HEK293 (cell line): Measurements from ENCODE around the gene IGFN1.

ENCODE experiments used
- GFI1B ChIP-seq: fragments of 450-650 bp; formaldehyde crosslinking; IDR thresholded peaks from 2 replicates; pipeline ENCODE4 v1.5.1; 2016; ENCODE audit warnings: missing biosample characterization, missing genetic modification characterization
- HOXC10 ChIP-seq: sonication (generic); formaldehyde crosslinking; IDR thresholded peaks from 2 replicates; pipeline ENCODE4 v1.8.1; 2023; ENCODE audit warnings: mild to moderate bottlenecking, missing genetic modification reagents
- INSM2 ChIP-seq: fragments of 450-650 bp; formaldehyde crosslinking; IDR thresholded peaks from 2 replicates; pipeline ENCODE4 v1.5.1; 2016; ENCODE audit warnings: missing biosample characterization, missing genetic modification characterization
- KLF10 ChIP-seq: fragments of 450-650 bp; IDR thresholded peaks from 2 replicates; pipeline ENCODE4 v1.5.1; 2018; ENCODE audit warnings: missing biosample characterization, mild to moderate bottlenecking, missing genetic modification characterization
- YY1 ChIP-seq: fragments of 450-650 bp; formaldehyde crosslinking; IDR thresholded peaks from 2 replicates; pipeline ENCODE4 v1.5.1; 2018; ENCODE audit warnings: missing biosample characterization, missing genetic modification characterization
- ZBTB11 ChIP-seq: fragments of 450-650 bp; formaldehyde crosslinking; conservative IDR thresholded peaks from 2 replicates; pipeline ENCODE4 v1.5.1; 2016; ENCODE audit warnings: low read depth, missing biosample characterization, missing genetic modification characterization
- ZBTB8A ChIP-seq: fragments of 450-650 bp; formaldehyde crosslinking; IDR thresholded peaks from 2 replicates; pipeline ENCODE4 v1.5.1; 2016; ENCODE audit warnings: missing biosample characterization, missing genetic modification characterization
- ZFP37 ChIP-seq: fragments of 450-650 bp; formaldehyde crosslinking; IDR thresholded peaks from 2 replicates; pipeline ENCODE4 v1.5.1; 2016; ENCODE audit warnings: missing biosample characterization, missing genetic modification characterization
- ZIC2 ChIP-seq: fragments of 450-650 bp; formaldehyde crosslinking; IDR thresholded peaks from 2 replicates; pipeline ENCODE4 v1.5.1; 2016; ENCODE audit warnings: missing biosample characterization, missing genetic modification characterization
- ZNF132 ChIP-seq: fragments of 450-650 bp; formaldehyde crosslinking; IDR thresholded peaks from 2 replicates; pipeline ENCODE4 v1.5.1; 2017; ENCODE audit warnings: missing biosample characterization, missing genetic modification characterization, borderline replicate concordance
- ZNF133 ChIP-seq: fragments of 450-650 bp; formaldehyde crosslinking; IDR thresholded peaks from 2 replicates; pipeline ENCODE4 v1.5.1; 2016; ENCODE audit warnings: missing biosample characterization, missing genetic modification characterization
- ZNF155 ChIP-seq: fragments of 450-650 bp; formaldehyde crosslinking; IDR thresholded peaks from 2 replicates; pipeline ENCODE4 v1.5.1; 2016; ENCODE audit warnings: missing biosample characterization, missing genetic modification characterization
- ZNF157 ChIP-seq: fragments of 450-650 bp; formaldehyde crosslinking; IDR thresholded peaks from 2 replicates; pipeline ENCODE4 v1.5.1; 2016; ENCODE audit warnings: missing biosample characterization, missing genetic modification characterization
- ZNF202 ChIP-seq: fragments of 450-650 bp; formaldehyde crosslinking; IDR thresholded peaks from 2 replicates; pipeline ENCODE4 v1.5.1; 2016; ENCODE audit warnings: missing biosample characterization, missing genetic modification characterization, borderline replicate concordance
- ZNF211 ChIP-seq: fragments of 450-650 bp; formaldehyde crosslinking; IDR thresholded peaks from 2 replicates; pipeline ENCODE4 v1.5.1; 2016; ENCODE audit warnings: low read depth, missing biosample characterization, missing genetic modification characterization
- ZNF26 ChIP-seq: fragments of 450-650 bp; formaldehyde crosslinking; IDR thresholded peaks from 2 replicates; pipeline ENCODE4 v1.5.1; 2016; ENCODE audit warnings: missing biosample characterization, missing genetic modification characterization
- ZNF266 ChIP-seq: fragments of 450-650 bp; formaldehyde crosslinking; IDR thresholded peaks from 2 replicates; pipeline ENCODE4 v1.5.1; 2016; ENCODE audit warnings: missing biosample characterization, missing genetic modification characterization, low read depth
- ZNF416 ChIP-seq: fragments of 450-650 bp; formaldehyde crosslinking; IDR thresholded peaks from 2 replicates; pipeline ENCODE4 v1.5.1; 2016; ENCODE audit warnings: missing biosample characterization, missing genetic modification characterization
- ZNF473 ChIP-seq: fragments of 450-650 bp; formaldehyde crosslinking; IDR thresholded peaks from 2 replicates; pipeline ENCODE4 v1.5.1; 2017; ENCODE audit warnings: missing biosample characterization, missing genetic modification characterization
- ZNF514 ChIP-seq: fragments of 450-650 bp; formaldehyde crosslinking; IDR thresholded peaks from 2 replicates; pipeline ENCODE4 v1.5.1; 2016; ENCODE audit warnings: missing biosample characterization, missing genetic modification characterization
- ZNF544 ChIP-seq: fragments of 450-650 bp; formaldehyde crosslinking; IDR thresholded peaks from 2 replicates; pipeline ENCODE4 v1.5.0; 2017; ENCODE audit warnings: missing biosample characterization, missing genetic modification characterization
- ZNF560 ChIP-seq: fragments of 450-650 bp; formaldehyde crosslinking; IDR thresholded peaks from 2 replicates; pipeline ENCODE4 v1.5.1; 2017; ENCODE audit warnings: missing biosample characterization, missing genetic modification characterization, borderline replicate concordance
- ZNF561 ChIP-seq: fragments of 450-650 bp; IDR thresholded peaks from 2 replicates; pipeline ENCODE4 v1.5.1; 2018; ENCODE audit warnings: missing biosample characterization, missing genetic modification characterization, borderline replicate concordance
- ZNF654 ChIP-seq: fragments of 450-650 bp; formaldehyde crosslinking; IDR thresholded peaks from 2 replicates; pipeline ENCODE4 v1.5.1; 2016; ENCODE audit warnings: low read depth, missing biosample characterization, missing genetic modification characterization
- ZNF658 ChIP-seq: fragments of 450-650 bp; formaldehyde crosslinking; IDR thresholded peaks from 2 replicates; pipeline ENCODE4; 2016; ENCODE audit warnings: missing biosample characterization, missing genetic modification characterization
- ZNF664 ChIP-seq: fragments of 450-650 bp; formaldehyde crosslinking; IDR thresholded peaks from 2 replicates; pipeline ENCODE4 v1.5.1; 2016; ENCODE audit warnings: missing biosample characterization, missing genetic modification characterization
- ZNF677 ChIP-seq: fragments of 450-650 bp; IDR thresholded peaks from 2 replicates; pipeline ENCODE4 v1.5.0; 2018; ENCODE audit warnings: missing biosample characterization, mild to moderate bottlenecking, missing genetic modification characterization, moderate library complexity
- ZNF701 ChIP-seq: fragments of 450-650 bp; formaldehyde crosslinking; IDR thresholded peaks from 2 replicates; pipeline ENCODE4 v1.5.1; 2016; ENCODE audit warnings: missing biosample characterization, missing genetic modification characterization
- TF ChIP-seq, protein P1 (sequence below): IDR thresholded peaks from 2 replicates; pipeline ENCODE4 v1.6.1; 2011; ENCODE audit warnings: mild to moderate bottlenecking, low read depth, low read length, borderline replicate concordance
- TF ChIP-seq, protein P2 (sequence below): fragments of 450-650 bp; formaldehyde crosslinking; IDR thresholded peaks from 2 replicates; pipeline ENCODE4 v1.5.1; 2016; ENCODE audit warnings: missing biosample characterization, missing genetic modification characterization
- TF ChIP-seq, protein P3 (sequence below): fragments of 450-650 bp; formaldehyde crosslinking; IDR thresholded peaks from 2 replicates; pipeline ENCODE4 v1.5.1; 2017; ENCODE audit warnings: missing biosample characterization, missing genetic modification characterization

Gene IGFN1

DNA sequence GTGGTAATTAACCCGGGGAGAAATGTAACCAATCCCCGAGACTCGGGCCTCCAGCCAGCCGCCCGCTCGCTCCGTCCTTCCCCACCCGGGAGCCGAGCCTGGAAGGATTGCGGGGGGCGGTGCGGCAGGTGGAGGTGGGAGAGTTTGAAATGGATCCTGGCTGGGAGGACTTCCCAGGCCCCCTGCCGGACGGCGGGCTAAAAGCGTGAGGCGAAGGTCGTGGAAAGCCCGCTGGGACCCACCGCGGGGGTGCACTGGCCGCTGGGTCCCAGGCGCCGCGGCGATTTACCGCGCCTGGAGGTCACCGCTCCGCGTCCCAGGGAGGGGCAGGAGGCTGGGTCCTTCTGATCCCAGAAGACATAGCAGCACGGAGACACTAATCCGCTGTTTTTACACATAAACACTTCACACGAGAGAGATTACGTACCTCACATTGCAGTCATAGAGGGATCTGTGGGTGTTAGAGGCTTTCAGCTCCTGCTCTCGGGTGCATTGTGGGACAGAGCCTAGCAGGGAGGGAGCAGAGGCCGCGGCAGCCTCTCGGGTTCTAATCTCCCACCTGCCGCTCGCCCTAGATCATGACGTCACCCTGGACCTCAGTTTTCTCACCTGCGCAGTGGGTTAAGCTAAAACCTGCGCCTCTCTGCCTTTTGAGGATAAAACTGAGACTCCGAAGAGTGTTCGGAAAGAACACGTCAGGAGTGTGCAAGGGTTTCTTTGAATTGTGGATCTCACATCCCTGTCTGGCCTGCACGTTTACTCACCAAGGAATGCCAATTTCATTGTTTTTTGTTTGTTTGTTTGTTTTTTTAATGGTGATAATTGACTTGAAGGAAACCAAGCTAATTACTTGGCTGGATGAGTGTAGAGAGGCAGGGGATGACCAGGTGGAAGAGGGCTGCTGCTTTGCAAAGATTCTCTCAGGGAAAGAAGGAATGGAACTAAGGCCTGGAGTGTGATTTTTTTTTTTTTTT lies 19.3 kb upstream of the IGFN1 start (continued):
- TF ChIP-seq ZBTB11 (no peak), ZNF654 (tag by site-specific recombination) (no peak), ZNF211 (tag by site-specific recombination) (no peak), ZFP37 (tag by site-specific recombination) (0 out of 2 replicates have a peak, but pooled peaks have one; percentile 19), ZNF561 (tag by site-specific recombination) (peak; percentile 100), ZBTB8A (tag by site-specific recombination) (peak; percentile 78), ZNF658 (tag by site-specific recombination) (no peak), ZNF701 (tag by site-specific recombination) (no peak), ZNF473 (tag by site-specific recombination) (no peak), ZNF664 (tag by site-specific recombination) (no peak; the same call in 1 of the 2 replicates), ZNF416 (no peak), KLF10 (tag by site-specific recombination) (no peak), HOXC10 (CRISPR knock-in tag) (no peak), ZNF26 (no peak), ZNF157 (no peak), ZNF132 (tag by site-specific recombination) (no peak), ZNF155 (tag by site-specific recombination) (no peak), INSM2 (tag by site-specific recombination) (no peak), ZNF133 (tag by site-specific recombination) (no peak), ZNF560 (tag by site-specific recombination) (no peak), YY1 (tag by site-specific recombination) (no peak), ZIC2 (tag by site-specific recombination) (peak; percentile 98), ZNF677 (tag by site-specific recombination) (no peak), GFI1B (tag by site-specific recombination) (no peak), ZNF202 (tag by site-specific recombination) (no peak), ZNF544 (no peak), ZNF514 (no peak), ZNF266 (no peak)
- TF ChIP-seq, protein P1, sequence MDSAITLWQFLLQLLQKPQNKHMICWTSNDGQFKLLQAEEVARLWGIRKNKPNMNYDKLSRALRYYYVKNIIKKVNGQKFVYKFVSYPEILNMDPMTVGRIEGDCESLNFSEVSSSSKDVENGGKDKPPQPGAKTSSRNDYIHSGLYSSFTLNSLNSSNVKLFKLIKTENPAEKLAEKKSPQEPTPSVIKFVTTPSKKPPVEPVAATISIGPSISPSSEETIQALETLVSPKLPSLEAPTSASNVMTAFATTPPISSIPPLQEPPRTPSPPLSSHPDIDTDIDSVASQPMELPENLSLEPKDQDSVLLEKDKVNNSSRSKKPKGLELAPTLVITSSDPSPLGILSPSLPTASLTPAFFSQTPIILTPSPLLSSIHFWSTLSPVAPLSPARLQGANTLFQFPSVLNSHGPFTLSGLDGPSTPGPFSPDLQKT, result no peak
- TF ChIP-seq, protein P2, sequence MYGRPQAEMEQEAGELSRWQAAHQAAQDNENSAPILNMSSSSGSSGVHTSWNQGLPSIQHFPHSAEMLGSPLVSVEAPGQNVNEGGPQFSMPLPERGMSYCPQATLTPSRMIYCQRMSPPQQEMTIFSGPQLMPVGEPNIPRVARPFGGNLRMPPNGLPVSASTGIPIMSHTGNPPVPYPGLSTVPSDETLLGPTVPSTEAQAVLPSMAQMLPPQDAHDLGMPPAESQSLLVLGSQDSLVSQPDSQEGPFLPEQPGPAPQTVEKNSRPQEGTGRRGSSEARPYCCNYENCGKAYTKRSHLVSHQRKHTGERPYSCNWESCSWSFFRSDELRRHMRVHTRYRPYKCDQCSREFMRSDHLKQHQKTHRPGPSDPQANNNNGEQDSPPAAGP (tag by site-specific recombination), result peak; percentile 88
- TF ChIP-seq, protein P3, sequence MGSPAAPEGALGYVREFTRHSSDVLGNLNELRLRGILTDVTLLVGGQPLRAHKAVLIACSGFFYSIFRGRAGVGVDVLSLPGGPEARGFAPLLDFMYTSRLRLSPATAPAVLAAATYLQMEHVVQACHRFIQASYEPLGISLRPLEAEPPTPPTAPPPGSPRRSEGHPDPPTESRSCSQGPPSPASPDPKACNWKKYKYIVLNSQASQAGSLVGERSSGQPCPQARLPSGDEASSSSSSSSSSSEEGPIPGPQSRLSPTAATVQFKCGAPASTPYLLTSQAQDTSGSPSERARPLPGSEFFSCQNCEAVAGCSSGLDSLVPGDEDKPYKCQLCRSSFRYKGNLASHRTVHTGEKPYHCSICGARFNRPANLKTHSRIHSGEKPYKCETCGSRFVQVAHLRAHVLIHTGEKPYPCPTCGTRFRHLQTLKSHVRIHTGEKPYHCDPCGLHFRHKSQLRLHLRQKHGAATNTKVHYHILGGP (tag by site-specific recombination), result no peak
